AG04449 (cell line): ENCODE data around the gene MGAT5.
"Not testable (repeated sequence)": the region's sequence is repeated elsewhere in the genome, so short reads cannot be mapped to it uniquely, and the experiment has no call there.

ENCODE experiments used
- CTCF ChIA-PET: fragments of 350-600 bp; formaldehyde crosslinking; extraction: SDS; loops from one replicate; lab custom pipeline; 2021; ENCODE audit warnings: antibody characterized with exemption; lab: Yijun Ruan, JAX
- POLR2A ChIA-PET: fragments of 400-600, 350-600 bp; formaldehyde crosslinking; extraction: SDS; loops from one replicate; lab custom pipeline; 2020; ENCODE audit warnings: antibody characterized with exemption, inconsistent platforms; lab: Yijun Ruan, JAX
- DNase-seq: peaks from one replicate; pipeline ENCODE4 v3.0.0-alpha.2; 2010; ENCODE audit warnings: low read depth, low spot score
- H3K4me3 ChIP-seq: 2 replicates; pipeline ENCODE4 v1.5.1; 2011; ENCODE audit warnings: low read depth, mild to moderate bottlenecking, control low read depth, low read length
- CTCF ChIP-seq: IDR thresholded peaks from one replicate; pipeline ENCODE4 v1.5.1; 2011; ENCODE audit warnings: mild to moderate bottlenecking, moderate library complexity, low read length, control low read depth, inconsistent platforms; ENCODE audit not compliant: insufficient read depth; ENCODE audit errors: missing control alignments

MGAT5 gene

GRCh38 chr2:134289225-134289624 lies 35.4 kb downstream of the MGAT5 start:
- POLR2A ChIA-PET = no interaction called here
- CTCF ChIA-PET = interaction anchor here (1.4 kb wide), 1 partner anchor 43 kb away, joined by 3 read pairs; no protein-coding TSS in a partner anchor
- no peak overlapping the region for H3K4me3 ChIP-seq
- TF ChIP-seq CTCF = no peak
- DNase-seq = no peak

GRCh38 chr2:134290358-134290757 lies 36.5 kb downstream of the MGAT5 start:
- no peak overlapping the region for H3K4me3 ChIP-seq

GRCh38 chr2:134292514-134292913 lies 38.6 kb downstream of the MGAT5 start:
- no peak for DNase-seq
- POLR2A ChIA-PET = no interaction called here
- TF ChIP-seq CTCF = no peak
- CTCF ChIA-PET = no interaction called here
- no peak overlapping the region for H3K4me3 ChIP-seq

More at GRCh38 chr2:134290358-134290757, 36.5 kb downstream of the MGAT5 start:
- ChIA-PET CTCF (interaction anchor here (0.8 kb wide), 1 partner anchor 14 kb away, joined by 3 read pairs; no protein-coding TSS in a partner anchor), POLR2A (no interaction called here)
- no peak for TF ChIP-seq CTCF
- DNase-seq = no peak

- CTCF ChIA-PET = no interaction called here
- POLR2A ChIA-PET = no interaction called here
- TF ChIP-seq CTCF = no peak
- no peak overlapping the region for H3K4me3 ChIP-seq
- no peak for DNase-seq
Observed at GRCh38 chr2:134293719-134294537, 40.1 kb downstream of the MGAT5 start.

GRCh38 chr2:134294598-134294997 lies 40.7 kb downstream of the MGAT5 start:
- H3K4me3 ChIP-seq, CTCF ChIA-PET, DNase-seq, POLR2A ChIA-PET: not testable (repeated sequence)

GRCh38 chr2:134295441-134295840 lies 41.6 kb downstream of the MGAT5 start:
- TF ChIP-seq CTCF = no peak
- ChIA-PET POLR2A (no interaction called here), CTCF (no interaction called here)
- no peak overlapping the region for H3K4me3 ChIP-seq
- DNase-seq = no peak

GRCh38 chr2:134296301-134296700 lies 42.4 kb downstream of the MGAT5 start:
- no peak overlapping the region for H3K4me3 ChIP-seq
- DNase-seq = no peak
- ChIA-PET CTCF (no interaction called here), POLR2A (no interaction called here)
- no peak for TF ChIP-seq CTCF
